WTC11 (cell line): ENCODE data around the gene WDR54. TPM values are rescaled to one million over a fixed set of nuclear protein-coding genes. Genes with fewer than 3 reads are reported as not detected.

Experiments used
- ATAC-seq: fragments of 200-7000 bp; cut with Tn5 transposase; 2 replicates; pipeline ENCODE4 v1.10.0; 2021; ENCODE audit warnings: mild to moderate bottlenecking, moderate library complexity
- CTCF ChIA-PET: fragments of 300-600 bp; sonication (Branson Sonifier 250); formaldehyde crosslinking; loops from one replicate; lab custom pipeline; 2021; ENCODE audit warnings: antibody characterized with exemption; lab: Charles Lee
- POLR2A ChIA-PET: fragments of 350-600 bp; sonication (Branson Sonifier 250); formaldehyde crosslinking; loops from one replicate; lab custom pipeline; 2021; ENCODE audit warnings: antibody characterized with exemption; lab: Charles Lee
- DNase-seq: peaks from one replicate; pipeline ENCODE4 v3.0.0; 2021; ENCODE audit warnings: low spot score
- H3K27ac Mint-ChIP-seq: 2 replicates; pipeline ENCODE4 v1.8.0; 2021; ENCODE audit warnings: mixed read lengths
- H3K27me3 Mint-ChIP-seq: 2 replicates; pipeline ENCODE4 v1.8.0; 2021; ENCODE audit warnings: low read depth, mild to moderate bottlenecking, moderate library complexity, mixed read lengths
- H3K36me3 Mint-ChIP-seq: 2 replicates; pipeline ENCODE4 v1.8.0; 2021; ENCODE audit warnings: mixed read lengths
- H3K4me1 Mint-ChIP-seq: 2 replicates; pipeline ENCODE4 v1.8.0; 2022; ENCODE audit warnings: mixed read lengths
- H3K4me3 Mint-ChIP-seq: 2 replicates; pipeline ENCODE4 v1.8.0; 2021; ENCODE audit warnings: mild to moderate bottlenecking, moderate library complexity, mixed read lengths
- H3K9me3 Mint-ChIP-seq: 2 replicates; pipeline ENCODE4 v1.8.0; 2021; ENCODE audit warnings: mixed read lengths
- AR ChIP-seq: fragments of 250-450 bp; sonication (Bioruptor Pico); IDR thresholded peaks from 2 replicates; pipeline ENCODE4 v1.9.0; 2021; ENCODE audit warnings: mild to moderate bottlenecking
- E2F4 ChIP-seq: sonication (generic); formaldehyde crosslinking; IDR thresholded peaks from 2 replicates; pipeline ENCODE4 v1.8.1; 2022; ENCODE audit warnings: low read depth, mild to moderate bottlenecking, moderate library complexity, missing genetic modification reagents, borderline replicate concordance
- ESRRA ChIP-seq: sonication (generic); formaldehyde crosslinking; IDR thresholded peaks from 2 replicates; pipeline ENCODE4 v1.8.1; 2022; ENCODE audit warnings: mild to moderate bottlenecking, missing genetic modification reagents, borderline replicate concordance
- FOXP4 ChIP-seq: sonication (generic); formaldehyde crosslinking; IDR thresholded peaks from 2 replicates; pipeline ENCODE4 v1.8.0; 2022; ENCODE audit warnings: mild to moderate bottlenecking, missing genetic modification reagents
- MAX ChIP-seq: sonication (generic); formaldehyde crosslinking; IDR thresholded peaks from 2 replicates; pipeline ENCODE4 v1.8.0; 2022; ENCODE audit warnings: mild to moderate bottlenecking, missing genetic modification reagents
- NFATC4 ChIP-seq: fragments of 250-450 bp; sonication (Bioruptor Pico); IDR thresholded peaks from 2 replicates; pipeline ENCODE4 v1.9.0; 2021; ENCODE audit warnings: mild to moderate bottlenecking
- PREB ChIP-seq: sonication (generic); formaldehyde crosslinking; IDR thresholded peaks from 2 replicates; pipeline ENCODE4 v1.8.1; 2022; ENCODE audit warnings: mild to moderate bottlenecking, missing genetic modification reagents, moderate library complexity, borderline replicate concordance
- RELA ChIP-seq: sonication (generic); formaldehyde crosslinking; IDR thresholded peaks from 2 replicates; pipeline ENCODE4 v1.8.1; 2022; ENCODE audit warnings: missing genetic modification reagents, mild to moderate bottlenecking, borderline replicate concordance
- STAT6 ChIP-seq: sonication (generic); formaldehyde crosslinking; conservative IDR thresholded peaks from 2 replicates; pipeline ENCODE4 v1.8.1; 2023; ENCODE audit warnings: mild to moderate bottlenecking, low read depth, missing genetic modification reagents, moderate library complexity
- TCF7 ChIP-seq: sonication (generic); formaldehyde crosslinking; IDR thresholded peaks from 2 replicates; pipeline ENCODE4 v1.8.0; 2022; ENCODE audit warnings: mild to moderate bottlenecking, low read depth, missing genetic modification reagents, moderate library complexity
- TEAD1 ChIP-seq: sonication (generic); formaldehyde crosslinking; IDR thresholded peaks from 2 replicates; pipeline ENCODE4 v1.8.0; 2022; ENCODE audit warnings: mild to moderate bottlenecking, missing genetic modification reagents
- TEAD4 ChIP-seq: sonication (generic); formaldehyde crosslinking; IDR thresholded peaks from 2 replicates; pipeline ENCODE4 v1.8.0; 2022; ENCODE audit warnings: mild to moderate bottlenecking, missing genetic modification reagents
- ZNF219 ChIP-seq: sonication (generic); formaldehyde crosslinking; IDR thresholded peaks from 2 replicates; pipeline ENCODE4 v1.8.0; 2023; ENCODE audit warnings: missing genetic modification reagents, mild to moderate bottlenecking, borderline replicate concordance
- ZNF423 ChIP-seq: fragments of 250-450 bp; sonication (Bioruptor Pico); IDR thresholded peaks from 2 replicates; pipeline ENCODE4 v2.1.2; 2022; ENCODE audit warnings: mild to moderate bottlenecking, moderate library complexity
- ZNF512 ChIP-seq: sonication (generic); formaldehyde crosslinking; IDR thresholded peaks from 2 replicates; pipeline ENCODE4 v1.8.1; 2022; ENCODE audit warnings: missing genetic modification reagents, borderline replicate concordance
- ZSCAN18 ChIP-seq: fragments of 250-450 bp; sonication (Bioruptor Pico); IDR thresholded peaks from 2 replicates; pipeline ENCODE4 v2.1.2; 2022; ENCODE audit warnings: mild to moderate bottlenecking, moderate library complexity
- total RNA-seq: library from RNA; stranded (reverse); gene quantifications from 3 replicates; pipeline ENCODE4 v1.2.3, GENCODE V29; 2021

WDR54 gene
- total RNA-seq, 1 experiment from 2014 or later = 55.2 TPM

- TF ChIP-seq PREB (no peak), TEAD4 (CRISPR knock-in tag) (no peak)
Measured at GRCh38 chr2:74450570-74451190, 29.1 kb downstream of the WDR54 start (continued).

- POLR2A ChIA-PET = interaction anchor here (0.5 to 1.4 kb wide), 3 partner anchors 15 to 96 kb away, joined by 4 to 5 read pairs (median 5); partner anchors contain the start of gene MRPL53
- no peaks in the 10 kb centered on the region for H3K9me3 Mint-ChIP-seq
- H3K36me3 Mint-ChIP-seq = peaks cover 2% of the 10 kb centered on the region; the same call in 1 of the 2 replicates
- CTCF ChIA-PET = interaction anchor here (0.7 to 2.9 kb wide), 8 partner anchors 13 to 132 kb away, joined by 3 to 17 read pairs (median 4); partner anchors contain the start of genes CCDC142 and TTC31
- peak within 1 kb of the TSS; percentile 96 for H3K27ac Mint-ChIP-seq
- ATAC-seq (peak; percentile 14), DNase-seq (peak; percentile 94)
- peaks cover 38% of the 10 kb centered on the region for H3K4me1 Mint-ChIP-seq
- H3K4me3 Mint-ChIP-seq = peak within 1 kb of the TSS; percentile 96
- H3K27me3 Mint-ChIP-seq = peaks cover 5% of the 10 kb centered on the region; the same call in 1 of the 2 replicates
- TF ChIP-seq FOXP4 (CRISPR knock-in tag) = no peak; the same call in 1 of the 2 replicates
- TF ChIP-seq TCF7 = no peak
- TF ChIP-seq RELA (CRISPR knock-in tag) = no peak
- TF ChIP-seq AR (CRISPR knock-in tag) = no peak
- no peak for TF ChIP-seq ZNF219 (CRISPR knock-in tag)
- no peak for TF ChIP-seq ESRRA (CRISPR knock-in tag)
- no peak for TF ChIP-seq E2F4
- no peak for TF ChIP-seq STAT6 (CRISPR knock-in tag)
- no peak for TF ChIP-seq PREB
- no peak for TF ChIP-seq ZNF512 (CRISPR knock-in tag)
- TF ChIP-seq NFATC4 = no peak
- peak; percentile 83; the same call in 1 of the 2 replicates for TF ChIP-seq MAX (CRISPR knock-in tag)
- TF ChIP-seq ZNF423 (CRISPR knock-in tag) = no peak
- peak; percentile 75; the same call in 1 of the 2 replicates for TF ChIP-seq TEAD1 (CRISPR knock-in tag)
- no peak for TF ChIP-seq ZSCAN18 (CRISPR knock-in tag)
Measured at GRCh38 chr2:74454654-74455511, 33.4 kb downstream of the WDR54 start, which contains the start of gene INO80B. Gene INO80B (plus strand): TSS chr2:74455087. CDS start chr2:74455117, 30 bp downstream.
